B cell (primary cell): ENCODE results near the gene NEMP1. TPM values are rescaled to one million over a fixed set of nuclear protein-coding genes. Genes with fewer than 3 reads are reported as not detected.

Source experiments
- ATAC-seq: fragments of 200-7000 bp; cut with Tn5 transposase; one replicate; pipeline ENCODE4 v1.10.0; 2021; ENCODE audit warnings: low read depth, mild to moderate bottlenecking, moderate number of reproducible peaks, moderate library complexity
- CTCF ChIA-PET: fragments of 350-600 bp; sonication (Branson Sonifier 250); formaldehyde crosslinking; loops from one replicate; lab custom pipeline; 2021; ENCODE audit warnings: antibody characterized with exemption, inconsistent platforms; lab: Charles Lee
- POLR2A ChIA-PET: fragments of 350-600 bp; sonication (Branson Sonifier 250); formaldehyde crosslinking; loops from one replicate; lab custom pipeline; 2021; ENCODE audit warnings: antibody characterized with exemption; lab: Charles Lee
- DNase-seq: peaks from one replicate; pipeline ENCODE4 v3.0.0; 2013
- H2AFZ ChIP-seq: 2 replicates; pipeline ENCODE4 v1.6.1; 2012; ENCODE audit warnings: mild to moderate bottlenecking, low read depth, low read length; ENCODE audit not compliant: insufficient read depth, poor library complexity, severe bottlenecking
- H3K27ac ChIP-seq, 2 donors: 1 replicate in 1 of 2; 2 replicates in 1 of 2; pipeline ENCODE4 v1.5.1; 2012 to 2013; ENCODE audit warnings: low read length in 2 of 2, mild to moderate bottlenecking in 2 of 2, moderate library complexity in 1 of 2
- H3K27me3 ChIP-seq, 4 experiments: fragments of 200-600 bp in 1 of 4; sonication (generic) in 1 of 4; replicated peaks in 1 of 4; 1 replicate in 2 of 4; 2 replicates in 2 of 4; pipeline versions ENCODE4 v1.6.1 to v1.7.0; 2013 to 2016; ENCODE audit warnings: low read length in 3 of 4, mild to moderate bottlenecking in 2 of 4, mixed read lengths in 1 of 4, moderate library complexity in 1 of 4; ENCODE audit not compliant: insufficient read depth in 4 of 4, control insufficient read depth in 3 of 4; ENCODE audit errors: control extremely low read depth in 1 of 4
- H3K36me3 ChIP-seq, 2 experiments: replicated peaks in 1 of 2; 1 replicate in 1 of 2; 2 replicates in 1 of 2; pipeline versions ENCODE4 v1.6.1 to v1.7.1; 2013; ENCODE audit warnings: low read length in 1 of 2; ENCODE audit not compliant: insufficient read depth in 2 of 2, control insufficient read depth in 1 of 2; ENCODE audit errors: control extremely low read depth in 1 of 2, extremely low read depth in 1 of 2
- H3K4me1 ChIP-seq, 2 donors: fragments of 200-600 bp in 1 of 2; sonication (generic) in 1 of 2; 1 replicate in 1 of 2; 2 replicates in 1 of 2; pipeline versions ENCODE4 v1.5.1 to v1.6.1; 2013 to 2017; ENCODE audit warnings: low read length in 2 of 2; ENCODE audit not compliant: control insufficient read depth in 2 of 2, insufficient read depth in 2 of 2
- H3K4me2 ChIP-seq: replicated peaks from 2 replicates; pipeline ENCODE3; 2012; ENCODE audit warnings: mild to moderate bottlenecking, low read depth, low read length; ENCODE audit not compliant: poor library complexity, severe bottlenecking
- H3K4me3 ChIP-seq, 5 experiments: fragments of 200-600 bp in 1 of 5; sonication (generic) in 1 of 5; 1 replicate in 3 of 5; 2 replicates in 2 of 5; pipeline versions ENCODE4 v1.5.1 to v1.7.0; 2011 to 2016; ENCODE audit warnings: low read length in 4 of 5, mild to moderate bottlenecking in 4 of 5, low read depth in 2 of 5, control low read depth in 1 of 5, moderate library complexity in 1 of 5; ENCODE audit not compliant: insufficient read depth in 1 of 5; ENCODE audit errors: control extremely low read depth in 1 of 5, extremely low read depth in 1 of 5
- H3K79me2 ChIP-seq: fragments of 200-600 bp; sonication (generic); one replicate; pipeline ENCODE4 v1.6.0; 2016; ENCODE audit warnings: low read length; ENCODE audit not compliant: control insufficient read depth, insufficient read depth
- H3K9ac ChIP-seq: fragments of 200-600 bp; sonication (generic); 2 replicates; pipeline ENCODE4 v1.6.1; 2017; ENCODE audit warnings: mild to moderate bottlenecking, low read length, moderate library complexity
- H3K9me3 ChIP-seq, 3 donors: one replicate each; pipeline versions ENCODE4 v1.6.1 to v1.7.1; 2013; ENCODE audit warnings: low read length in 2 of 3; ENCODE audit not compliant: control insufficient read depth in 2 of 3, insufficient read depth in 1 of 3; ENCODE audit errors: control extremely low read depth in 1 of 3
- H4K20me1 ChIP-seq: 2 replicates; pipeline ENCODE4 v1.6.0; 2012; ENCODE audit warnings: mild to moderate bottlenecking, low read length; ENCODE audit not compliant: insufficient read depth, control insufficient read depth, poor library complexity, severe bottlenecking
- H3K27ac Mint-ChIP-seq: one replicate; pipeline ENCODE4 v1.8.0; 2021; ENCODE audit warnings: mixed read lengths
- H3K27me3 Mint-ChIP-seq: one replicate; pipeline ENCODE4 v1.8.0; 2021; ENCODE audit warnings: mixed read lengths
- H3K4me1 Mint-ChIP-seq: one replicate; pipeline ENCODE4 v1.8.0; 2021; ENCODE audit warnings: mixed read lengths
- H3K4me3 Mint-ChIP-seq: one replicate; pipeline ENCODE4 v1.8.0; 2021; ENCODE audit warnings: mixed read lengths
- H3K9me3 Mint-ChIP-seq: one replicate; pipeline ENCODE4 v1.8.0; 2022; ENCODE audit warnings: mixed read lengths; ENCODE audit not compliant: insufficient read depth
- CTCF ChIP-seq: fragments of 200-600 bp; IDR thresholded peaks from one replicate; pipeline ENCODE4 v1.8.0; 2022; ENCODE audit warnings: antibody characterized with exemption, mild to moderate bottlenecking
- EZH2 ChIP-seq: IDR thresholded peaks from 2 replicates; pipeline ENCODE4 v1.6.1; 2012; ENCODE audit warnings: borderline replicate concordance, low read depth, mild to moderate bottlenecking, moderate library complexity, low read length; ENCODE audit not compliant: insufficient read depth, poor library complexity, severe bottlenecking
- WGBS: methylation state at CpG from one replicate; pipeline ENCODE4 v1.1.5; 2013; ENCODE audit warnings: missing lambda C conversion rate; ENCODE audit not compliant: insufficient coverage; 5-methylcytosine and 5-hydroxymethylcytosine counted together
- intact Hi-C: fragments of 100-400 bp; cut with micrococcal nuclease; formaldehyde crosslinking; loops from one replicate; pipeline ENCODE4 v1.10.0; 2022
- polyA plus RNA-seq: library from polyadenylated mRNA; depleted of rRNA; stranded (reverse); fragments of >200 nt; gene quantifications from 2 replicates; pipeline ENCODE4 v1.2.3, GENCODE V29; 2012
- total RNA-seq, 2 donors: library from RNA; stranded (reverse); fragments of 120-200 nt in 1 of 2; gene quantifications; 1 replicate in 1 of 2; 2 replicates in 1 of 2; pipeline versions ENCODE4 v1.2.3 to v1.2.4, GENCODE V29; 2013 to 2022

The NEMP1 gene
- total and polyA plus RNA-seq, 2 donors (not counting 1 experiment from before 2014, with no cell fraction given) = 13.6 to 35.0 TPM

- DNase-seq = peak; percentile 63
- peak overlapping the region; percentile 36 for H3K4me2 ChIP-seq
Measured at GRCh38 chr12:57031138-57031725, 47.4 kb downstream of the NEMP1 start.

More at GRCh38 chr12:57031138-57031725, 47.4 kb downstream of the NEMP1 start:
- Histone ChIP-seq H3K27me3 (no peaks in the 10 kb centered on the region), H3K27ac (no peak overlapping the region), H4K20me1 (no peaks in the 10 kb centered on the region), H3K4me1 (peaks cover 8 to 14% of the 10 kb centered on the region in 2 donors), H3K9me3 (no peaks in the 10 kb centered on the region), H3K36me3 (no peaks in the 10 kb centered on the region), H3K79me2 (no peaks in the 10 kb centered on the region), H3K9ac (no peak overlapping the region), H3K4me3 (no peak overlapping the region), H2AFZ (peak overlapping the region; percentile 78)
- H3K9me3 Mint-ChIP-seq = no peaks in the 10 kb centered on the region
- intact Hi-C loops = loop anchor here (1.0 kb wide), 1 partner anchor 29 kb away; no protein-coding TSS in a partner anchor
- H3K4me3 Mint-ChIP-seq = no peak overlapping the region
- CTCF ChIA-PET = interaction anchor here (0.5 to 5.7 kb wide), 22 partner anchors 9 to 151 kb away, joined by 3 to 70 read pairs (median 4); partner anchors contain the start of genes LRP1, STAT6 and ZBTB39
- ATAC-seq = peak; percentile 68
- H3K27me3 Mint-ChIP-seq = no peaks in the 10 kb centered on the region
- POLR2A ChIA-PET = interaction anchor here (1.1 kb wide), 1 partner anchor 81 kb away, joined by 6 read pairs; no protein-coding TSS in a partner anchor
- peaks cover 19% of the 10 kb centered on the region for H3K4me1 Mint-ChIP-seq
- peak overlapping the region; percentile 8 for H3K27ac Mint-ChIP-seq
- 20% methylated on average over 1 of the region's 2 CpGs for WGBS
- peak; percentile 6 for TF ChIP-seq CTCF
- TF ChIP-seq EZH2 = no peak
